Cardiac fibroblast (primary cell): ENCODE data around the gene PPP2R2C.

Experiments
- DNase-seq, 2 donors: peaks; one replicate each; pipeline versions ENCODE4 v3.0.0 to v3.0.0-alpha.2; 2010; ENCODE audit warnings: low read depth in 2 of 2
- H3K4me3 ChIP-seq, 2 donors: replicated peaks in 1 of 2; 1 replicate in 1 of 2; 2 replicates in 1 of 2; pipeline ENCODE4 v1.5.1; 2011; ENCODE audit warnings: low read depth in 2 of 2, low read length in 2 of 2, mild to moderate bottlenecking in 2 of 2, moderate library complexity in 1 of 2
- TF ChIP-seq, protein P1 (sequence below): IDR thresholded peaks from one replicate; pipeline ENCODE4 v1.5.1; 2011; ENCODE audit warnings: low read depth, mild to moderate bottlenecking, low read length, inconsistent platforms

The PPP2R2C gene

DNA sequence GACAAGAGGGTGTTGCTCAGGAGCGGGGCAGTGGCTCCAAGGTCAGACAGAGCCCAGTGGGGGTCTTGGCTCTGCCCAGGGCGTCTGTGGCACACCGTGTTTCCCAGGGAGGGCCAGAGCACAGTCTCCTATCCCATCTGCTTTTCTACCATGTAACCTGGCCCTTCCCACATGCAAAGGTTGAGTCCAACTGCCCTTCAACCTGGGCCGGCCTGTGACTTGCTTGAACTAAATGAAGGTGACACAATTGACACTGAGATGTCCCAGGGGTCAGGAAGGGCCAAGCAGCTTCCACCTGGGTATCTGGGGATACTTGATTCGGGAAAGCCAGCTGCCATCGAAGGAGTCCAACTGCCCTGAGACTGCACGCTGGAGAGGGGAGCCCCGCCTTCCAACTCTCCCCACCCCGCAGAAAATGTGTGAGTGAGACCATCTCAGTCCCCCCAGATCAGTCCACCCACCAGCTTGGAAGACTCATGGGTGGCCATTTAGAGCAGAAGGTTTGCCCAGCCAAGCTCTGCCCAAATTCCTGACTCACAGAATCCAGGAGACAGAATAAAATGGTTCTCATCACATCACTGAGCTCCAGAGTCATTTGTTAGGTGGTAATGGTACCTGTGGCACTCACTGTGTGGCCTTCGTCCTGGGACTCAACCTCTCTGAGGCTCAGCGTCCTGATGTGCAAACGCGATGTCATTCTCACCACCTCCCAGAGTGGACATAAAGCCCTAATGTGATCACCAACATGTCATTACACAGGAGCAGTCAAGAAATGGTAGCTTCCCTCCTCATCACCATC is 18.1 kb downstream of the PPP2R2C start:
- no peak for DNase-seq
- TF ChIP-seq, protein P1, sequence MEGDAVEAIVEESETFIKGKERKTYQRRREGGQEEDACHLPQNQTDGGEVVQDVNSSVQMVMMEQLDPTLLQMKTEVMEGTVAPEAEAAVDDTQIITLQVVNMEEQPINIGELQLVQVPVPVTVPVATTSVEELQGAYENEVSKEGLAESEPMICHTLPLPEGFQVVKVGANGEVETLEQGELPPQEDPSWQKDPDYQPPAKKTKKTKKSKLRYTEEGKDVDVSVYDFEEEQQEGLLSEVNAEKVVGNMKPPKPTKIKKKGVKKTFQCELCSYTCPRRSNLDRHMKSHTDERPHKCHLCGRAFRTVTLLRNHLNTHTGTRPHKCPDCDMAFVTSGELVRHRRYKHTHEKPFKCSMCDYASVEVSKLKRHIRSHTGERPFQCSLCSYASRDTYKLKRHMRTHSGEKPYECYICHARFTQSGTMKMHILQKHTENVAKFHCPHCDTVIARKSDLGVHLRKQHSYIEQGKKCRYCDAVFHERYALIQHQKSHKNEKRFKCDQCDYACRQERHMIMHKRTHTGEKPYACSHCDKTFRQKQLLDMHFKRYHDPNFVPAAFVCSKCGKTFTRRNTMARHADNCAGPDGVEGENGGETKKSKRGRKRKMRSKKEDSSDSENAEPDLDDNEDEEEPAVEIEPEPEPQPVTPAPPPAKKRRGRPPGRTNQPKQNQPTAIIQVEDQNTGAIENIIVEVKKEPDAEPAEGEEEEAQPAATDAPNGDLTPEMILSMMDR, result no peak
- no peak overlapping the region for H3K4me3 ChIP-seq

DNA sequence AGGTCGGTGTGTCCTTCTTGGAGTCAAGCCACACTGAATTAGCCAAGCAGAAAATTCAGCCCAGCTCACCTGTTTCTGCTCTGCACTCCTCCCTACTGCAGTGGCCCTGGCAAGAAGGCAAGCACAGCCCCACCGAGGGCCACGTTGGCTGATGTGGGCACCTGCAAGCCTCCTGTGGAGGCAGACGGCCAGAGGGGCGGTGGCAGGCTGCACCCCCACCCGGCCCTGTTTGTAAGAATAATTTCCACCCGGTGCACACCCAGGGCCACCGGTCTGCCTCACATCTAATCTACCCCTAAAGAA is 18.8 kb downstream of the PPP2R2C start:
- no peak for DNase-seq
- TF ChIP-seq, protein P1, result no peak
- no peak overlapping the region for H3K4me3 ChIP-seq

DNA sequence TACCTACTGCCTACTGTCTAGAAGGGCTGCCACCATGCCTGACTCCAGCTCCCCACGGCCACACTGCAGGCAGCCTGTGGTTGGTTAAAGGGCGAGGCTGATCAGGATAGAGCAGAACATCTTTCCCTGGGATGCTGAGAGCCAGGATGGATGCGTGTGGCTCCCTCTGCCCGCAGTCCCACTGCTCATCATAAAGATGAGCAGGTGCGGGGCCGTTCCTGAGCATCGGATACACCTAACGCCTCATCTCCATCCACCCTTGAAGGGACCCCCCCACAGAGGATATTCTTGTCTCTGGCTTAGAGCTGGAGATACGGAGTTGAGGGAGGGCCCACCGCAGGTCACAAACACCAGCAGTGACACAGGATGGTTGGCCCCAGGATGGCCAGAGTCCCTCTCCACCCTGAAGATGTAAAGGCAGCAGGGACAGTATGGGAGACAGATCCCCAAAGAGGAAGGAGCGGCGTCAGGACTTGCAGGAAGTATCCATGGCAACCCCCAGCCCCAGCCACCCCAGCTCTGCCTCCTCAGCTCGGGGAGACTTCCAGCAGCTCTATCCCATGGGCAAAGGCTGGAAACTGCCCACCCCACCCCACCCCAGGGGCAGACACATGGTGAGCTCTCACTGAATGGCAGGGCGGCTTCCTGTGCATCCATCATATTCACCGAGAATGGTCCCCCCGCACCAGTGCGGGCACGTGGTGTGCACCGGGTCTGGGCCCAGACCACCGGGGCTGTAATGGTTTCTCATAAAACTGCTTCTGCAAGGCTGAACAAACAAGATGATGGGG is 19.3 kb downstream of the PPP2R2C start:
- TF ChIP-seq, protein P1, result no peak
- DNase-seq, result no peak

DNA sequence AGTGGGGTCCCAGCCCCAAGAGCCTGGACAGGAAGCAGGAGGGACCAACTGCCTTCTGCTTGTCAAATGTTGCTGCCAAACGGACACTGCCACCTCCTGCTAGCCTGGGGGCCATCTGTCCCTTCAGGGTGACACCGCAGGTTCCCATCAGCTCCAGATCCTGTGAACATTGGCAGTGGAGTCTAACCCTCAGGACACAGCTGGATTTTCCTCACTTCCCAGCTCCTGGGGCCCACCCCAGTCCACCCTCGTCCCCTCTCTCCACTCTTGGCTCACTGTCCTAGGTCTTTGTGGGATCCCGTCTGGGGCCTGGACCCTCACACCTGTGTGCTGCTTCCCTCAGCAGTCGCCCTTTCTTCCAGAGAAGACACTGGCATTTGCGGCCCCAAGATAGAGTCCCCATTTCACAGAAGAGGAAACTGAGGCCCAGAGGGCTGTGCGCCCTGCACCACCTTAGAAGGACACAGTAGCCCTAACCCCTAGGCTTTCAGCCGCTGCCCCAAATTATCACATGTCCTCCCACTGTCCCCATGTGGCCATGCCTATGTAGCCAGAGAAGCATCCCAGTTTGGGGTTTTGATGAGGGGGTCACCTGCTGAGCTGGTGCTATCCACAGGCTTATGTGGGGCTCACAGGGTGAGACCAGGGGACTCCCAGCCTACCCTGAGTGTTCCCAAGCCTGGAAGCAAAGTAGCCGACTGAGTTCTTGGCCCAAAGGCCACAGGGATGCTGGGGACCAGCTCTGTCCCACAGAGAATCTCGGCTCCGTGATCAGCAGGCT is 20.1 kb downstream of the PPP2R2C start:
- no peak for DNase-seq
- H3K4me3 ChIP-seq, result no peak overlapping the region
- TF ChIP-seq, protein P1, result no peak

More for the DNA sequence above, 19.3 kb downstream of the PPP2R2C start:
- H3K4me3 ChIP-seq, result no peak overlapping the region

DNA sequence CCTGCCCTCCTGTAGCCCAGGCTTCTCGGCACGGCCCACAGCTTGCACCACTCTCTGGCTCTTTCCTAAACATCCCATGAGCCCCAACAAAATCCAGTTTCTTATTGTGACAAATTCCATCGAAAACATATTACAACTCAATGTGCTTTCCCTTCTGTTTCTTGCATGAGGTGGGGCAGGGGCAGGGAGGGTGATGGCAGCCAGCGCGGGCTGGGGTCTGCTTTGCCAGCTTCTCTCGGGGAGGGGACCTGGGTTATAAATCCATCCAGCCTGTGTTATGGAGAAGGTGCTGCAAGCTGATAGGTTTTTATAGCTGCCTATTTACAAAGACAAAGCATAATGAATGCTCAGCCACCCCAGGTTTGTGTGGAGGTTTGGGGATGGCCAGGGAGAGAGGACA is 21.1 kb downstream of the PPP2R2C start:
- TF ChIP-seq, protein P1, result no peak
- no peak for DNase-seq
- H3K4me3 ChIP-seq, result no peak overlapping the region

DNA sequence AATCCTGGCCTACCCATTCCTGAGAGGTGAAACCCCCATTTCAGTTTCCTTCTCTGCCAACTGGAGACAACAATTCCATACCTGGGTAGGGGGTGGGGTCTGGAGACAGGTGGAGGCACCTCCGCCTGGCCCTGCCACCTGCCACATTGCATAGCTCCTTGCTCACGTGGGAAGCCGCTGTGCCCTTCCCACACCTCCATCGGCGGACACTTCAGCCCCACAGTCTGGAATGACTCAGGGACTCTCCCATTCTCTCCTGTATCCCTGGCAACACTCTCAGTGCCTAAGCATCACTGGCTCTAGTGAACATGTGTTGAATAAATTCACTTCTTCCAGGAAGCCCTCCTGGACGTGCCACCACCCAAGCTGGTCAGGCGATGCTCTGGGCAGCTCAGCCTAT is 21.7 kb downstream of the PPP2R2C start:
- DNase-seq, result no peak
- H3K4me3 ChIP-seq, result no peak overlapping the region
- TF ChIP-seq, protein P1, result no peak
